Mammary epithelial cell (primary cell): Measurements from ENCODE around the gene CCDC157.

Source experiments
- CTCF ChIP-seq, 2 donors: IDR thresholded peaks in 1 of 2; conservative IDR thresholded peaks in 1 of 2; 2 replicates each; pipeline ENCODE4 v1.5.1; 2011 to 2012; ENCODE audit warnings: inconsistent platforms in 2 of 2, low read length in 2 of 2, mild to moderate bottlenecking in 2 of 2, control low read depth in 1 of 2, low read depth in 1 of 2; ENCODE audit not compliant: insufficient read depth in 1 of 2; ENCODE audit errors: extremely low read depth in 1 of 2
- EZH2 ChIP-seq: IDR thresholded peaks from 2 replicates; pipeline ENCODE4 v1.6.1; 2012; ENCODE audit warnings: low read length, inconsistent platforms, borderline replicate concordance

GRCh38 chr22:30365891-30366290, 9.1 kb downstream of the CCDC157 start:
- TF ChIP-seq CTCF (conservative IDR thresholded peaks at IDR 0.05 in 1 of 2, IDR thresholded peaks at IDR 0.05 in 1 of 2; ENCODE audit: extremely low read depth in 1 of 2, insufficient read depth in 1 of 2, low read depth in 1 of 2, low read length in 2 of 2) (no peak), EZH2 (no peak)
